Fibroblast of skin of left biceps (primary cell): ENCODE measurements around the gene REEP3.
"Not testable (repeated sequence)": the region's sequence is repeated elsewhere in the genome, so short reads cannot be mapped to it uniquely, and the experiment has no call there.

Experiments used
- DNase-seq, 2 experiments: peaks; one replicate each; pipeline ENCODE4 v3.0.0-alpha.2; 2013; ENCODE audit warnings: low read depth in 2 of 2

REEP3 gene

GRCh38 chr10:63665006-63665580 lies 143.9 kb downstream of the REEP3 start:
- DNase-seq: not testable (repeated sequence)

GRCh38 chr10:63665670-63666134 lies 144.5 kb downstream of the REEP3 start:
- no peak for DNase-seq

GRCh38 chr10:63666836-63667383 lies 145.7 kb downstream of the REEP3 start:
- peak; percentile 79 to 83 for DNase-seq

GRCh38 chr10:63667596-63668480 lies 146.6 kb downstream of the REEP3 start:
- DNase-seq: peak; percentile 48

- DNase-seq: no peak
Observed at GRCh38 chr10:63670291-63670898, 149.2 kb downstream of the REEP3 start.

- peak; percentile 96 for DNase-seq
Observed at GRCh38 chr10:63671317-63671937, 150.2 kb downstream of the REEP3 start.

- no peak for DNase-seq
Observed at GRCh38 chr10:63672491-63672890, 151.3 kb downstream of the REEP3 start.

- DNase-seq: no peak
Observed at GRCh38 chr10:63673246-63673645, 152.0 kb downstream of the REEP3 start.

GRCh38 chr10:63673846-63674245 lies 152.6 kb downstream of the REEP3 start:
- no peak for DNase-seq
